Activated CD8-positive, alpha-beta T cell treated with anti-CD3 and anti-CD28 coated beads, Interleukin-2, amount 10 ng/mL, durations not matched to agents 7 days and 5 days (primary cell): ENCODE data around the gene ZSWIM2. TPM values are rescaled to one million over a fixed set of nuclear protein-coding genes. Genes with fewer than 3 reads are reported as not detected.

Source experiments
- total RNA-seq, 2 experiments: library from RNA; stranded (reverse); gene quantifications; one replicate each; pipeline ENCODE4 v1.2.3, GENCODE V29; 2021

The ZSWIM2 gene
- total RNA-seq, 2 experiments from 2014 or later = not detected

Other genes with a start within 250 kb of the ZSWIM2 start
- gene FAM171B, start 155.1 kb downstream of the ZSWIM2 start, total RNA-seq = under 1 TPM; 0.18 to 0.29 TPM